H1 (cell line): ENCODE data around the gene KCNMB4. TPM values are rescaled to one million over a fixed set of nuclear protein-coding genes. Genes with fewer than 3 reads are reported as not detected.

ENCODE experiments used
- CTCF ChIA-PET: fragments of 300-600 bp; sonication (Branson Sonifier 250); formaldehyde crosslinking; loops from one replicate; lab custom pipeline; 2021; ENCODE audit not compliant: partially characterized antibody; lab: Charles Lee
- POLR2A ChIA-PET: fragments of 300-600 bp; sonication (Branson Sonifier 250); formaldehyde crosslinking; loops from one replicate; lab custom pipeline; 2021; ENCODE audit warnings: inconsistent platforms; ENCODE audit not compliant: partially characterized antibody; lab: Charles Lee
- DNase-seq, 2 experiments: peaks; one replicate each; pipeline versions ENCODE4 v3.0.0 to v3.0.0-alpha.2; 2010 to 2022; ENCODE audit warnings: low spot score in 2 of 2, low read depth in 1 of 2, mixed read lengths in 1 of 2
- FAIRE-seq: peaks from 2 replicates; lab custom pipeline; 2011; peaks lifted over from hg19 to GRCh38; lab: Jason Lieb, UNC
- H2AFZ ChIP-seq: 2 replicates; pipeline ENCODE4 v1.8.1; 2012; ENCODE audit warnings: low read length, inconsistent platforms
- H2AK5ac ChIP-seq: 2 replicates; pipeline ENCODE4 v1.6.1; 2013; ENCODE audit warnings: low read depth, low read length
- H2BK120ac ChIP-seq: replicated peaks from 2 replicates; pipeline ENCODE3; 2013; ENCODE audit warnings: low read depth, low read length, inconsistent platforms
- H2BK12ac ChIP-seq: 2 replicates; pipeline ENCODE4 v1.6.1; 2013; ENCODE audit warnings: low read depth, low read length
- H2BK15ac ChIP-seq: 2 replicates; pipeline ENCODE4 v1.6.1; 2013; ENCODE audit warnings: low read length
- H2BK20ac ChIP-seq: 2 replicates; pipeline ENCODE4 v1.6.1; 2013; ENCODE audit warnings: low read length
- H2BK5ac ChIP-seq: 2 replicates; pipeline ENCODE4 v1.6.1; 2013; ENCODE audit warnings: low read depth, low read length
- H3K14ac ChIP-seq: 2 replicates; pipeline ENCODE4 v1.6.1; 2013; ENCODE audit warnings: inconsistent platforms; ENCODE audit not compliant: insufficient read length
- H3K18ac ChIP-seq: 2 replicates; pipeline ENCODE4 v1.6.1; 2013; ENCODE audit warnings: low read length; ENCODE audit errors: extremely low read depth
- H3K23ac ChIP-seq: 2 replicates; pipeline ENCODE4 v1.6.1; 2013; ENCODE audit warnings: inconsistent platforms; ENCODE audit not compliant: insufficient read length
- H3K23me2 ChIP-seq: 2 replicates; pipeline ENCODE4 v1.6.1; 2013; ENCODE audit warnings: low read depth, low read length
- H3K27ac ChIP-seq: 2 replicates; pipeline ENCODE4 v1.6.1; 2011; ENCODE audit warnings: low read depth, low read length, inconsistent platforms
- H3K27me3 ChIP-seq, 4 experiments: replicated peaks in 1 of 4; 1 replicate in 1 of 4; 2 replicates in 3 of 4; pipeline versions ENCODE4 v1.6.1 to v1.8.1; 2011 to 2013; ENCODE audit warnings: low read length in 3 of 4, mild to moderate bottlenecking in 3 of 4, inconsistent platforms in 2 of 4, mixed read lengths in 2 of 4, moderate library complexity in 1 of 4; ENCODE audit not compliant: control insufficient read depth in 3 of 4, insufficient read depth in 3 of 4; ENCODE audit errors: extremely low read depth in 1 of 4
- H3K36me3 ChIP-seq, 4 experiments: 2 replicates each; pipeline versions ENCODE4 v1.6.1 to v1.8.1; 2011 to 2013; ENCODE audit warnings: mild to moderate bottlenecking in 4 of 4, low read length in 3 of 4, moderate library complexity in 2 of 4, control low read depth in 1 of 4, inconsistent platforms in 1 of 4; ENCODE audit not compliant: insufficient read depth in 4 of 4, control insufficient read depth in 2 of 4
- H3K4ac ChIP-seq: replicated peaks from 2 replicates; pipeline ENCODE3; 2013; ENCODE audit warnings: low read length, low read depth, mixed read lengths, inconsistent platforms; ENCODE audit not compliant: insufficient read length
- H3K4me1 ChIP-seq, 4 experiments: replicated peaks in 1 of 4; 1 replicate in 1 of 4; 2 replicates in 3 of 4; pipeline versions ENCODE4 v1.6.1 to v1.8.1; 2011 to 2013; ENCODE audit warnings: low read length in 3 of 4, inconsistent platforms in 2 of 4, mixed read lengths in 1 of 4; ENCODE audit not compliant: insufficient read depth in 4 of 4, control insufficient read depth in 3 of 4
- H3K4me2 ChIP-seq, 2 experiments: 2 replicates each; pipeline versions ENCODE4 v1.6.1 to v1.8.1; 2011 to 2013; ENCODE audit warnings: low read depth in 2 of 2, low read length in 2 of 2, control low read depth in 1 of 2, inconsistent platforms in 1 of 2, mild to moderate bottlenecking in 1 of 2; ENCODE audit not compliant: insufficient read depth in 1 of 2
- H3K4me3 ChIP-seq, 4 experiments: fragments of 200-600, 300-600 bp in 1 of 4; sonication (generic), shearing (Covaris generic), sonication (Bioruptor Twin) in 1 of 4; 2 replicates each; pipeline versions ENCODE4 v1.5.1 to v1.8.1; 2011 to 2016; ENCODE audit warnings: low read length in 4 of 4, low read depth in 3 of 4, control low read depth in 2 of 4, inconsistent platforms in 2 of 4, mild to moderate bottlenecking in 2 of 4, mixed read lengths in 1 of 4, moderate library complexity in 1 of 4; ENCODE audit not compliant: insufficient read depth in 2 of 4; ENCODE audit errors: extremely low read depth in 1 of 4
- H3K56ac ChIP-seq: replicated peaks from 2 replicates; pipeline ENCODE3; 2013; ENCODE audit warnings: low read depth, mild to moderate bottlenecking, mixed read lengths, low read length, inconsistent platforms; ENCODE audit not compliant: insufficient read length
- H3K79me1 ChIP-seq: 2 replicates; pipeline ENCODE4 v1.6.1; 2013; ENCODE audit warnings: low read depth, low read length, control low read depth
- H3K79me2 ChIP-seq, 2 experiments: 2 replicates each; pipeline versions ENCODE4 v1.6.1 to v1.8.1; 2012 to 2013; ENCODE audit warnings: low read length in 2 of 2, mild to moderate bottlenecking in 2 of 2, inconsistent platforms in 1 of 2; ENCODE audit not compliant: insufficient read depth in 2 of 2, control insufficient read depth in 1 of 2
- H3K9ac ChIP-seq, 4 experiments: replicated peaks in 1 of 4; 1 replicate in 1 of 4; 2 replicates in 3 of 4; pipeline versions ENCODE4 v1.6.1 to v1.8.1; 2011 to 2013; ENCODE audit warnings: low read depth in 3 of 4, low read length in 3 of 4, control low read depth in 2 of 4, mild to moderate bottlenecking in 2 of 4, moderate library complexity in 2 of 4, inconsistent platforms in 1 of 4; ENCODE audit errors: extremely low read depth in 1 of 4
- H3K9me3 ChIP-seq, 2 experiments: 2 replicates each; pipeline versions ENCODE4 v1.6.1 to v1.8.1; 2012 to 2013; ENCODE audit warnings: mild to moderate bottlenecking in 2 of 2, moderate library complexity in 2 of 2, control low read depth in 1 of 2, inconsistent platforms in 1 of 2, low read depth in 1 of 2, low read length in 1 of 2, mixed read lengths in 1 of 2; ENCODE audit not compliant: insufficient read depth in 2 of 2
- H4K20me1 ChIP-seq, 2 experiments: replicated peaks in 1 of 2; 2 replicates each; pipeline versions ENCODE3 to v1.8.1; 2011 to 2013; ENCODE audit warnings: inconsistent platforms in 2 of 2, low read length in 2 of 2, mild to moderate bottlenecking in 1 of 2; ENCODE audit not compliant: insufficient read depth in 2 of 2, control insufficient read depth in 1 of 2
- H4K5ac ChIP-seq: 2 replicates; pipeline ENCODE4 v1.6.1; 2013; ENCODE audit warnings: low read length, low read depth, mixed read lengths, inconsistent platforms; ENCODE audit not compliant: insufficient read length
- H4K8ac ChIP-seq: 2 replicates; pipeline ENCODE4 v1.8.0; 2013; ENCODE audit warnings: mild to moderate bottlenecking, moderate library complexity, low read length, inconsistent platforms; ENCODE audit not compliant: insufficient read depth; ENCODE audit errors: extremely low read depth
- H4K91ac ChIP-seq: replicated peaks from 2 replicates; pipeline ENCODE3; 2013; ENCODE audit warnings: low read length, mixed read lengths, inconsistent platforms; ENCODE audit not compliant: insufficient read length
- CHD2 ChIP-seq: IDR thresholded peaks from 2 replicates; pipeline ENCODE4 v1.6.1; 2012; ENCODE audit warnings: low read length, improper control_type of control experiment
- MAX ChIP-seq: IDR thresholded peaks from 2 replicates; pipeline ENCODE4 v1.6.1; 2012; ENCODE audit warnings: inconsistent platforms
- WGBS, 2 experiments: shearing (Covaris generic) in 1 of 2; methylation state at CpG; one replicate each; pipeline versions ENCODE4 v1.1.6 to v1.1.7; 2013 to 2015; ENCODE audit warnings: low lambda C conversion rate in 2 of 2, mixed read lengths in 2 of 2, inconsistent platforms in 1 of 2, low coverage in 1 of 2, missing lambda C conversion rate in 1 of 2; ENCODE audit not compliant: insufficient replicate concordance in 2 of 2, insufficient coverage in 1 of 2, insufficient read length in 1 of 2; ENCODE audit errors: extremely low coverage in 1 of 2, missing lambda C conversion rate in 1 of 2; 5-methylcytosine and 5-hydroxymethylcytosine counted together
- polyA plus RNA-seq, 7 experiments: library from polyadenylated mRNA; depleted of rRNA in 3 of 7; stranded (reverse) in 5 of 7; unstranded in 2 of 7; fragments of >200 nt in 5 of 7; fragments of 200-250 nt in 2 of 7; gene quantifications; 1 replicate in 5 of 7; 2 replicates in 1 of 7; 4 replicates in 1 of 7; pipeline versions ENCODE4 v1.2.1 to v1.2.3, GENCODE V29; 2011 to 2013; ENCODE audit warnings: missing spikeins in 2 of 7, mixed read lengths in 2 of 7
- total RNA-seq: library from RNA; stranded (reverse); fragmentation: NEBNext Ultra II Directional; extraction: Animal tissue kit (Norgen Biotek cat#: 25700); gene quantifications from 2 replicates; pipeline ENCODE4 v1.2.1, GENCODE V29; 2021

KCNMB4 gene
- total and polyA plus RNA-seq, 2 of the 8 experiments (the other 6 are each of a cell fraction or from before 2014, with no cell fraction given) = 10.9 to 16.0 TPM

GRCh38 chr12:70383886-70384285 is 17.8 kb downstream of the KCNMB4 start:
- Histone ChIP-seq H2BK15ac (no peak overlapping the region), H3K79me2 (peaks cover 0 to 2% of the 10 kb centered on the region in 2 experiments; a peak in 1 of 4 replicates), H3K23ac (no peak overlapping the region), H4K91ac (no peak overlapping the region), H2BK20ac (no peak overlapping the region), H3K4me3 (no peak overlapping the region), H2BK120ac (no peak overlapping the region), H3K56ac (no peak overlapping the region), H3K4me1 (peaks cover 0 to 5% (median 0%) of the 10 kb centered on the region in 4 experiments; a peak in 1 of 7 replicates), H4K8ac (no peak overlapping the region), H4K5ac (no peak overlapping the region), H3K27ac (no peak overlapping the region), H3K9me3 (0 out of 4 replicates have a peak, but pooled peaks cover 0 to under 1% of the 10 kb centered on the region in 2 experiments), H2BK12ac (no peak overlapping the region), H3K79me1 (no peaks in the 10 kb centered on the region), H4K20me1 (no peaks in the 10 kb centered on the region), H3K36me3 (no peaks in the 10 kb centered on the region), H3K14ac (no peak overlapping the region), H2AFZ (no peak overlapping the region), H3K4ac (no peak overlapping the region), H3K18ac (no peak overlapping the region), H3K9ac (no peak overlapping the region), H3K27me3 (no peaks in the 10 kb centered on the region), H3K4me2 (no peak overlapping the region), H2AK5ac (peak overlapping the region; percentile 2; the same call in 1 of the 2 replicates), H3K23me2 (no peaks in the 10 kb centered on the region), H2BK5ac (0 out of 2 replicates have a peak overlapping the region, but pooled peaks have one; percentile 8)
- no peak for DNase-seq
- POLR2A ChIA-PET = no interaction called here
- no peak for FAIRE-seq
- 89% methylated on average over 3 of the region's 3 CpGs; no CpG with 5 or more reads in 1 of the 2 experiments for WGBS, 2 experiments
- CTCF ChIA-PET = no interaction called here
- TF ChIP-seq CHD2 = no peak
- TF ChIP-seq MAX = no peak
